T-helper 2 cell treated with Interferon-gamma antibody and Interleukin-4, amounts not matched to agents 5 μg/mL and 100 μg/mL, for 36 hours (primary cell): Measurements from ENCODE around the gene ELAC1.
A peak's percentile ranks its signal among the peaks of the same experiment; 100 is the strongest.
"Not testable (repeated sequence)": the region's sequence is repeated elsewhere in the genome, so short reads cannot be mapped to it uniquely, and the experiment has no call there.

Experiments used
- DNase-seq: peaks from one replicate; pipeline ENCODE4 v3.0.0; 2021; ENCODE audit warnings: low spot score
- H3K27ac Mint-ChIP-seq: one replicate; pipeline ENCODE4 v1.8.0; 2021; ENCODE audit warnings: mild to moderate bottlenecking, mixed read lengths
- H3K27me3 Mint-ChIP-seq: one replicate; pipeline ENCODE4 v1.8.0; 2021; ENCODE audit warnings: low read depth, mixed read lengths
- H3K36me3 Mint-ChIP-seq: one replicate; pipeline ENCODE4 v1.8.0; 2021; ENCODE audit warnings: low read depth, mixed read lengths
- H3K4me1 Mint-ChIP-seq: one replicate; pipeline ENCODE4 v1.8.0; 2021; ENCODE audit warnings: low read depth, mixed read lengths
- H3K4me3 Mint-ChIP-seq: one replicate; pipeline ENCODE4 v1.8.0; 2022; ENCODE audit warnings: mild to moderate bottlenecking, moderate library complexity, mixed read lengths
- H3K9me3 Mint-ChIP-seq: one replicate; pipeline ENCODE4 v1.8.0; 2021; ENCODE audit warnings: mixed read lengths

The ELAC1 gene

GRCh38 chr18:50967714-50968661 lies at the start of gene ELAC1:
TSS of gene ELAC1 (plus strand) at chr18:50968040. CDS start at chr18:50974405, 6,365 bp downstream.
- Mint-ChIP-seq H3K27me3 (peaks cover 3% of the 10 kb centered on the region), H3K36me3 (peaks cover 3% of the 10 kb centered on the region), H3K27ac (peak within 1 kb of the TSS; percentile 93), H3K9me3 (peaks cover 11% of the 10 kb centered on the region), H3K4me1 (peaks cover 21% of the 10 kb centered on the region), H3K4me3 (peak within 1 kb of the TSS; percentile 96)
- DNase-seq: peak; percentile 67

DNA sequence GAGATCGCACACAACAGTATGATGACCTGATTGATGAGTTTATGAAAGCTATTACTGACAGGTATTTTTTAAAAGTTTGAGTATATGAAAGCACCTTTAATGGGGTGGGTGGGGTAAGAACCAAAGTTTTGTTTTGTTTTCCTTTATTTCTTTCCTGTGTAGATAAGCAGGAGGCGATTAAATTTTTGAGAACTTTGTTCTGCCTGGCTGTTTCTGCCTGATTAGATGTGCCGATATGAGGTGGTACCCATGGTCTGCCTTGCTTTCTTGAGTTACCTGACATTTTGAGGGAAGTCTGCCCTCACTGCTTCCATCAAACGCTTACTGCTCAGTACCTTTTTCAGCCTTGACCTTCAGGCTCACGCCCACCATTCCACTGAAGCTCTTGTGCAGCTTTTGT lies 49.7 kb upstream of the ELAC1 start:
- Mint-ChIP-seq H3K9me3 (no peaks in the 10 kb centered on the region), H3K4me3 (no peak overlapping the region), H3K4me1 (peaks cover 4% of the 10 kb centered on the region), H3K27me3 (no peaks in the 10 kb centered on the region), H3K36me3 (peaks cover 65% of the 10 kb centered on the region), H3K27ac (no peak overlapping the region)
- DNase-seq: no peak

DNA sequence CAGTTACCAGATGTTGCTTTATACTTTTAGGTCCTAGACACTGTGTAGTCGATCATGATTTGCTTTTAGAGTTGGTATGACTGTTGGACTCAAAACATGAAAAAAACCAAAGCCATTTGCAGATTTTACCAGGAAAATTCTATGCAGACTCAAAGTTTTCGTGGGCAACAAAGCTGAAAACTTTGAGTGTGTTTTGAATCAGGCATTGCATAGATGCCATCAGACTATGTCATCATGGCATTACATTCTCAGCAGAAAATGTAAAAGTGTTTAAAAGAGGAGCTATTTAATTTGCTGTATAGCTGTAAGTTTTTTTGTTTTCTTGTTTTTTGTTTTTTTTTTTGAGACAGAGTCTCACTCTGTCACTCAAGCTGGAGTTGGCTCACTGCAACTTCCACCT lies 43.5 kb upstream of the ELAC1 start:
- Mint-ChIP-seq H3K27me3 (no peaks in the 10 kb centered on the region), H3K4me1 (no peaks in the 10 kb centered on the region)
- DNase-seq: no peak

GRCh38 chr18:50926521-50926920 lies 41.3 kb upstream of the ELAC1 start:
- no peak for DNase-seq
- no peaks in the 10 kb centered on the region for H3K27me3 Mint-ChIP-seq
- H3K4me1 Mint-ChIP-seq: no peaks in the 10 kb centered on the region
- peaks cover 15% of the 10 kb centered on the region for H3K9me3 Mint-ChIP-seq
- no peak overlapping the region for H3K27ac Mint-ChIP-seq
- H3K4me3 Mint-ChIP-seq: no peak overlapping the region
- H3K36me3 Mint-ChIP-seq: peaks cover 68% of the 10 kb centered on the region

More for the DNA sequence above, 43.5 kb upstream of the ELAC1 start:
- Mint-ChIP-seq H3K4me3 (no peak overlapping the region), H3K9me3 (peaks cover 15% of the 10 kb centered on the region), H3K36me3 (peaks cover 75% of the 10 kb centered on the region), H3K27ac (no peak overlapping the region)

DNA sequence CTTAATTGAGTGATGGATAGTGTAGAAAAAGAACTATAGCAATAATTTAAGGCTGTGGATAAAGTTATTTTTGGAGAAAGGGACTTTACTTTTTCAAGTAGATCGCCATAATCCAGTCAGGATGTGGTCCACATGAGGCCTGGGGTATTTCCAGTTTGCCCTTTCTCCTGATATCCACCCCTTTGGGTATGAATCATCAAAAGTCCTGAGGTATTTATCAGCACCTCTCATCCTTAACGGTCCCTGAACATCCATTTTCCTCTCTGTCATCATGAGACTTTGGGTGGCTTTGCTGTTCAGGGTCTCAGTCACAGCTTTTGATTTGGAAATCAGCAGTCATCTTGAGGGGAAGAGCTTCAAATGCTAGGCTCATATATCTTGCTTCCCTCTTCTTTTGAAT lies 39.3 kb upstream of the ELAC1 start:
- Mint-ChIP-seq H3K4me3 (no peak overlapping the region), H3K27me3 (no peaks in the 10 kb centered on the region), H3K36me3 (peaks cover 55% of the 10 kb centered on the region), H3K4me1 (no peaks in the 10 kb centered on the region), H3K27ac (no peak overlapping the region), H3K9me3 (peaks cover 15% of the 10 kb centered on the region)
- no peak for DNase-seq

DNA sequence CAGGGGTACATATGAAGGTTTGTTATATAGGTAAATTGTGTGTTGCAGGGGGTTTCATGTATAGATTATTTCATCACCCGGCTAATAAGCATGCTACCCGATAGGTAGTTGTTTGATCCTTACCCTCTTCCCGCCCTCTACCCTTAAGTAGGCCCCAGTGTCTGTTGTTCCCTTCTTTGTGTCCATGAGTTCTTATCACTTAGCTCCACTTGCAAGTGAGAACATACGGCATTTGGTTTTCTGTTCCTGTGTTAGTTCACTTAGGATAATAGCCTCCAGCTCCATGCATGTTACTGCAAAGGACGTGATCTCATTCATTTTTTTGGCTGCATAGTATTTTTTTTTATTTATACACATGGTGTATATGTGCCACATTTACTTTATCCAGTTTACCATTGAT lies 34.2 kb upstream of the ELAC1 start:
- H3K36me3 Mint-ChIP-seq: peaks cover 39% of the 10 kb centered on the region
- no peaks in the 10 kb centered on the region for H3K9me3 Mint-ChIP-seq
- peaks cover 10% of the 10 kb centered on the region for H3K4me1 Mint-ChIP-seq
- H3K4me3 Mint-ChIP-seq: no peak overlapping the region
- no peak for DNase-seq
- no peaks in the 10 kb centered on the region for H3K27me3 Mint-ChIP-seq
- H3K27ac Mint-ChIP-seq: no peak overlapping the region

DNA sequence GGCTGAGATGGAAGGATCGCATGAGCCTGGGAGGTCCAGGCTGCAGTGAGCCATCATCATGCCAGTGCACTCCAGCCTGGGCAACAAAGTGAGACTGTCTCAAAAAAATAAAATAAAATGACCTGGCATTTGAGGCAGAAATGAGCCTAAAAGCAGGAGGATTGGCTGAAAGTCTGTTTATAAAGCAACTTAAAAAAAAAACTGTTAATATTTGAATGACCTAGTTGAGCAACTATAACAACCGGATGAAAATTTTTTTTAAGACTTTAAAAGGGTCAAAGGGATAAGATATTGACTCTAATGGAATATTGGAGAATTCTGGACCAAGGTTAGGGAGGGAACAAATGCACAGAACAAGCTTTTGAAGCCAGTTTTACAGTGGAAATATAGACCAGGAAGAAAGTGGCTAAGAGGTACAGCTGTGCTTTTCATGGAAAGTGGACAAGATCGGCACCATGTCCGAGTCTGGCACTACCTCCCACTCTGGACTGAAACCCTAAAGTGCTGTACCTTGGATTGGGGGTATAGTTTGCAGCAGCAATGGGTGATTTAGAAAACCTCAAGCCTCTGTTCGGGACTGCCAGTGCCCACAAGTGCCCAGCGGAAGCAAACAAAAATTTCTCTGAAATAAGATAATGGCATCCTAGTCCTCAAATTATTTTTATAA lies 33.2 kb upstream of the ELAC1 start:
- Mint-ChIP-seq H3K9me3 (no peaks in the 10 kb centered on the region), H3K4me3 (no peak overlapping the region), H3K4me1 (peaks cover 12% of the 10 kb centered on the region), H3K27ac (no peak overlapping the region), H3K36me3 (peaks cover 36% of the 10 kb centered on the region), H3K27me3 (no peaks in the 10 kb centered on the region)
- no peak for DNase-seq

- Mint-ChIP-seq H3K27ac (no peak overlapping the region), H3K9me3 (no peaks in the 10 kb centered on the region), H3K27me3 (no peaks in the 10 kb centered on the region), H3K4me3 (no peak overlapping the region), H3K4me1 (peaks cover 12% of the 10 kb centered on the region), H3K36me3 (peaks cover 37% of the 10 kb centered on the region)
- DNase-seq: no peak
Observed at GRCh38 chr18:50935493-50936191, 32.2 kb upstream of the ELAC1 start.

DNA sequence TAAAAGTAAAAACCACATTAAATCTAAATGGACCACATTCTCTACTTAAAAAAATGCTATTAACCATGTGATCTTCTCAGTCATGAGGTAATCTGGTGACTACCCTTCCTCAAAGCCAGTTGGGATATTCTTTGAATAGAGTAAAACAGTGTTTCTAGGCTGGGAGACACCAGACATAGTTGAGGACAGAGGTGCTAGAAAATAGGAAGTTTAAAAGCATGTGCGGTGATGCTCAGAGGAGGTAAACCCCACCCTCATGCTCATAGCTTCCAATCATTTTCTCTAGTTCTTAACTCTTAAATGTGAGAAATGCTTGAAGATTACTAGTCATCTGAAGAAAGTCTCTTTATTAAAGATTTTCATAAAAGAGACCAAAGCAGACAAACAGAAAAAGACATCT lies 30.7 kb upstream of the ELAC1 start:
- Mint-ChIP-seq H3K36me3 (peaks cover 39% of the 10 kb centered on the region), H3K9me3 (no peaks in the 10 kb centered on the region), H3K4me3 (no peak overlapping the region), H3K27ac (peak overlapping the region; percentile 60), H3K4me1 (peaks cover 12% of the 10 kb centered on the region), H3K27me3 (no peaks in the 10 kb centered on the region)
- DNase-seq: no peak

GRCh38 chr18:50938912-50939311 lies 28.9 kb upstream of the ELAC1 start:
- H3K9me3 Mint-ChIP-seq: no peaks in the 10 kb centered on the region
- no peak overlapping the region for H3K27ac Mint-ChIP-seq
- peaks cover 12% of the 10 kb centered on the region for H3K4me1 Mint-ChIP-seq
- no peak for DNase-seq
- H3K4me3 Mint-ChIP-seq: no peak overlapping the region
- H3K36me3 Mint-ChIP-seq: peaks cover 35% of the 10 kb centered on the region
- no peaks in the 10 kb centered on the region for H3K27me3 Mint-ChIP-seq

DNA sequence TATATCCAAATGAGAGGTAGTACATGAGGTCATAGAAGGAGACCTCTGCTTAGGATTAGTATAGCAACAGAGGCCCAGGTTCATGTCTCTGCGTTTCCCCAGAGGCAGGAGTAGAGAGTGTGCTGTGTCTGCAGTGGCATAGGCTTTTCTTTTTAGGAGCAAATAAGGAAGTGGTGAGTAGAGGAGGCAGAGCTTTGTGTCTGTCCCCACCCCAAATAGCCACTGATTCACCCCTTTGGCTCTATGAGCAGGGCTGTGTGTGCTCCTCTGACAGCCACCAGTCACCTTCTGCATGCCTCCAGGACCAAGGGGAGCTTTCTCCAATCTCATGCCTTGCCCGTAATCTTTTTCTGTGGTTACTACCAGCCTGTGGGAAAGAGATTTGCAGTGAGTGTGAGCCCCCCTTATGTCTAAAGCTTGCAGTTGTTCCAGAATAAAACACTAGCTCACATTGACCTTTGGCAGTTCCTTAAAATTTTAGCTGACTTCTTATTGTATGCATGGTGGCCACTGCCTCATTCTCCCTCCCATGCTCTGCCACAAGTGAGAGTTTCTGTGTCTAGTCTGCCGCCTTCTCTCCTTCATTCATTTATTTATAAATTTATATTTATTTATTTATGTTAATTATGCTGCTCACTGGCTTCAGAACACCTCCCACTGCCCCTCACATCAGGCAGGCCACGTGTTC lies 23.5 kb upstream of the ELAC1 start:
- Mint-ChIP-seq H3K27me3 (no peaks in the 10 kb centered on the region), H3K9me3 (no peaks in the 10 kb centered on the region), H3K36me3 (peaks cover 30% of the 10 kb centered on the region), H3K4me3 (no peak overlapping the region), H3K27ac (peak overlapping the region; percentile 14), H3K4me1 (no peaks in the 10 kb centered on the region)
- DNase-seq: no peak

- not testable (repeated sequence) for H3K4me3 Mint-ChIP-seq, H3K27me3 Mint-ChIP-seq, H3K9me3 Mint-ChIP-seq, H3K27ac Mint-ChIP-seq, H3K4me1 Mint-ChIP-seq, DNase-seq
- peaks cover 24% of the 10 kb centered on the region for H3K36me3 Mint-ChIP-seq
Observed at GRCh38 chr18:50945918-50946317, 21.9 kb upstream of the ELAC1 start.

DNA sequence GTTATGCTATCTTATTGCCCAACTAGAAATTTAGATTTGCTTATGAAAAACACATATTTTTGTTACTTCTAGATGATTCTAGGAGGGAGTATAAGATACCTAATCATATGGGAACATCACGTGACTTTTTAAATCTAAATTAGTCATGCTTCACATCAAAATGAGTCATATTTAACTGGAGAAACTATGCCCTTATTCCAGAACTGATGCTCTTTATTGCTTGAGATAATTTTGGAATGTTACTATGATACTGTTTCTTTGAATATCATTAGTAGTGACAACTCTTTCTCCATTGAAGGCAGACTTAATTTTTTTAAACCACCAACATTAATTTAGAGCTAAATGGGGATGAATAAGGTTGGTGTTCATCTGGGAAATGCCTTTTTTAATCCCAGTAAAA lies 19.9 kb upstream of the ELAC1 start:
- peaks cover 27% of the 10 kb centered on the region for H3K36me3 Mint-ChIP-seq
- no peaks in the 10 kb centered on the region for H3K27me3 Mint-ChIP-seq
- no peak overlapping the region for H3K4me3 Mint-ChIP-seq
- H3K27ac Mint-ChIP-seq: no peak overlapping the region
- H3K9me3 Mint-ChIP-seq: no peaks in the 10 kb centered on the region
- no peaks in the 10 kb centered on the region for H3K4me1 Mint-ChIP-seq
- DNase-seq: no peak
